Muscle layer of duodenum (tissue), 2 donors: ENCODE data around the gene ABCA9.

ENCODE experiments used
- H3K27ac ChIP-seq: one replicate; pipeline ENCODE4 v1.7.0; 2013; ENCODE audit warnings: mild to moderate bottlenecking, low read length
- H3K27me3 ChIP-seq: one replicate; pipeline ENCODE4 v1.7.0; 2013; ENCODE audit warnings: low read depth, mild to moderate bottlenecking, control low read depth, low read length
- H3K36me3 ChIP-seq, 2 donors: one replicate each; pipeline ENCODE4 v1.7.0; 2013; ENCODE audit warnings: low read length in 2 of 2, control low read depth in 1 of 2, mild to moderate bottlenecking in 1 of 2; ENCODE audit not compliant: insufficient read depth in 2 of 2, control insufficient read depth in 1 of 2
- H3K4me1 ChIP-seq, 2 donors: one replicate each; pipeline ENCODE4 v1.7.0; 2013; ENCODE audit warnings: low read length in 2 of 2, mild to moderate bottlenecking in 2 of 2, control low read depth in 1 of 2, moderate library complexity in 1 of 2; ENCODE audit not compliant: insufficient read depth in 2 of 2, control insufficient read depth in 1 of 2
- H3K4me3 ChIP-seq, 2 donors: one replicate each; pipeline ENCODE4 v1.7.0; 2013; ENCODE audit warnings: low read length in 2 of 2, low read depth in 1 of 2, mild to moderate bottlenecking in 1 of 2
- H3K9me3 ChIP-seq, 2 donors: one replicate each; pipeline ENCODE4 v1.7.0; 2013; ENCODE audit warnings: low read length in 2 of 2, control low read depth in 1 of 2, mild to moderate bottlenecking in 1 of 2; ENCODE audit not compliant: control insufficient read depth in 1 of 2
- donor health status: healthy.

The ABCA9 gene

DNA sequence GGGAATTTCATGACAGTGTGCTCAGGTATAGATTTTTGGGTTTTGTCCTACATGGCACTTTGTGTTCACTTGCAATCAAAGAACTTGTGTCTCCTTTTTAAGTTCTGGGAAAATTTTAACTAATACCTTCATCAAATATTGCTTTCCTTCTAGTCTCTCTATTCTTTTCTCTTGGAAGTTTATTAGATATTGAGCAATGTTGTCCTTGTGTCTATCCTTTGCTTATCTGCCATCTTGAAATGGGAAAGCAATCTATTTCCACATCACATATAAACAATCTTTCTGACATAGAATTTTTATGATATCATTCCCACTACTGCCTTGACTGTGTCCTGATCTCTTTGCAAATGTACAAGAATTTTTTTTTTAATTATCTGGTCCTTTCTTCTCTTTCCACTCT, 4.4 kb upstream of the ABCA9 start:
- peaks cover 0 to 4% of the 10 kb centered on the region in 2 donors for H3K4me1 ChIP-seq
- no peak overlapping the region for H3K4me3 ChIP-seq
- H3K36me3 ChIP-seq = no peaks in the 10 kb centered on the region
- no peak overlapping the region for H3K27ac ChIP-seq
- H3K9me3 ChIP-seq = no peaks in the 10 kb centered on the region
- H3K27me3 ChIP-seq = no peaks in the 10 kb centered on the region

DNA sequence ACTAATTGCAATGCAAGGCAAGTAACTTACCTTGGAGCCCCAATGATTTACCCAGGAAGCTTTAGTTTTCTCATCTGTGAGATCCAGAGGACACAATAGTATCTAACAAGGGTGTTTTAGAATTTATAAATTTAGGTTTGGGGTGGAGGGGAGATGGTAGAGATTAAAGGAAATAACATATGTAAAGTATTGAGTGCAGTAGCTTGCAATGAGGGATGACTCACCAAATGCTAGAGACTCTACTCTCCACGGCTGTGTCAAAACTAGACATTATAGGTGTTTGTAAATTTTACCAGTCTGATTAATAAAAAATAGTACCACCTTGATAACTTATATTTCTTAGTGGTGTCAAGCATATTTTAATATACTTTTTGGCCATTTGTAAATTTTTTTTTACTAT, 3.7 kb upstream of the ABCA9 start:
- Histone ChIP-seq H3K9me3 (no peaks in the 10 kb centered on the region), H3K36me3 (no peaks in the 10 kb centered on the region), H3K4me1 (peaks cover 0 to 4% of the 10 kb centered on the region in 2 donors), H3K4me3 (no peak overlapping the region), H3K27me3 (no peaks in the 10 kb centered on the region), H3K27ac (no peak overlapping the region)

GRCh38 chr17:69064001-69064400, 3.3 kb upstream of the ABCA9 start:
- H3K27ac ChIP-seq = no peak overlapping the region
- H3K4me1 ChIP-seq = peaks cover 0 to 4% of the 10 kb centered on the region in 2 donors
- no peaks in the 10 kb centered on the region for H3K9me3 ChIP-seq
- no peaks in the 10 kb centered on the region for H3K36me3 ChIP-seq
- no peaks in the 10 kb centered on the region for H3K27me3 ChIP-seq
- no peak overlapping the region for H3K4me3 ChIP-seq

GRCh38 chr17:69062860-69063581, 2.3 kb upstream of the ABCA9 start:
- Histone ChIP-seq H3K4me1 (peaks cover 0 to 4% of the 10 kb centered on the region in 2 donors), H3K27me3 (no peaks in the 10 kb centered on the region), H3K27ac (no peak overlapping the region), H3K36me3 (no peaks in the 10 kb centered on the region), H3K9me3 (no peaks in the 10 kb centered on the region), H3K4me3 (no peak overlapping the region)

- Histone ChIP-seq H3K4me3 (no peak overlapping the region), H3K27ac (no peak overlapping the region), H3K27me3 (no peaks in the 10 kb centered on the region), H3K9me3 (peaks cover 0 to 3% of the 10 kb centered on the region in 2 donors), H3K4me1 (peaks cover 0 to 4% of the 10 kb centered on the region in 2 donors), H3K36me3 (no peaks in the 10 kb centered on the region)
These were observed 1.2 kb upstream of the ABCA9 start for GRCh38 chr17:69061721-69062556.

DNA sequence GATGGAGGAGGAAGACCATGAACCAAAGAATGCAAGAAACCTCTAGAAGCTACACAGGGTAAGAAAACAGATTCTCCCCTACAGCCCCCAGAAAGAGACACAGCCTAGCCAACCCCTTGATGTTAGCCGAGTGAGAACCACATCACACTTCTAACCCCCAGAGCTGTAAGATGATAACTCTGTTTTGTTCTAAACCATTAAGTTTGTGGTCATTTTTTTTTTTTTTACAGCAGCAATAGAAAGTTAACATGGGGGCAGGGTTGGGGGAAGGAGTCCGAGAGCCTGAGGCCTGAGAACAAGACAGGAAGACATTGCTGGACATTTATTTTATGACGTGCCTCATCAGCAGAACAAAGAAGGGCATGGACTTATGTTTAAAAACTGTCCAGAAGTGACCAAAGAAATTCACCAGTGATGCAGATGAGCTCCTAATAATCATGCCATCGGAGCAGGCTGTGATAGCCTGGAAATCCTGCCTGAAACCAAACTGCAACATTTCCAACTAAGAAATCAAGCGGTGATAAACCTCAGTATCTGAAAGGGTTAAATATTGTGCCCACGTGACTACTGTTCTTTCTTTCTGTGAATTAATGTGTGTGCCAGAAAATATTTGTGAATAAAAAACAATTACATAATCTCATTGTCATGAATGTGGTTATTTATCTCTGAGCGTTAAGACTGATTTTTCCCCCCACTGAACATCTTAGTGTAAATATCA, 1.1 kb downstream of the ABCA9 start:
- Histone ChIP-seq H3K36me3 (no peaks in the 10 kb centered on the region), H3K4me1 (peaks cover 0 to 4% of the 10 kb centered on the region in 2 donors), H3K4me3 (peak overlapping the region in 1 of 2 donors; percentile 31), H3K27ac (no peak overlapping the region), H3K27me3 (no peaks in the 10 kb centered on the region), H3K9me3 (peaks cover 0 to 3% of the 10 kb centered on the region in 2 donors)

DNA sequence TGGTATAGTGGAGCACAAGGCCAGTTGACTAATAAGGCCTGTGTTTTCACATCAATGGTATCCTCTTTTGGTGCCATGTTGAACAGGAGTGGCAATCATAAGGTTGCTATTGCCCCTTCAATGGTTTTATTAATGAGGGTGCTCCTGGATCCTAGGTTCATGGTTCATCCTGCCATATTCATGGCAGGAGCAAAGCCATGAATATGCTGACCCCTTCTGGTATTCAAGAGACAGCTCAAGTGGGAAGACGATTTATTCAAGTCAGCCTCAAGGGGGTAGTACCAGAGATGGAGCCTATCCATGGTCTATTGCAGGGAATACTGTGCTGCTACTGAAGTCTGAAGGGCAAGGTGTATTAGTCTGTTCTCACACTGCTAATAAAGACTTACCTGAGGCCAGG, 2.6 kb downstream of the ABCA9 start:
- peaks cover 0 to 3% of the 10 kb centered on the region in 2 donors for H3K9me3 ChIP-seq
- no peaks in the 10 kb centered on the region for H3K36me3 ChIP-seq
- H3K4me1 ChIP-seq = peaks cover 0 to 4% of the 10 kb centered on the region in 2 donors
- no peak overlapping the region for H3K4me3 ChIP-seq
- no peak overlapping the region for H3K27ac ChIP-seq
- no peaks in the 10 kb centered on the region for H3K27me3 ChIP-seq

- Histone ChIP-seq H3K36me3 (no peaks in the 10 kb centered on the region), H3K4me3 (no peak overlapping the region), H3K27ac (no peak overlapping the region), H3K9me3 (peaks cover 0 to 3% of the 10 kb centered on the region in 2 donors), H3K4me1 (peaks cover 0 to 4% of the 10 kb centered on the region in 2 donors), H3K27me3 (no peaks in the 10 kb centered on the region)
These were observed 3.4 kb downstream of the ABCA9 start for GRCh38 chr17:69057280-69057679.

GRCh38 chr17:69056179-69056823, 4.4 kb downstream of the ABCA9 start:
- Histone ChIP-seq H3K27me3 (no peaks in the 10 kb centered on the region), H3K4me3 (no peak overlapping the region), H3K36me3 (no peaks in the 10 kb centered on the region), H3K27ac (no peak overlapping the region), H3K9me3 (peaks cover 0 to 3% of the 10 kb centered on the region in 2 donors), H3K4me1 (peaks cover 0 to 4% of the 10 kb centered on the region in 2 donors)

- Histone ChIP-seq H3K36me3 (no peaks in the 10 kb centered on the region), H3K27ac (no peak overlapping the region), H3K9me3 (peaks cover 0 to 3% of the 10 kb centered on the region in 2 donors), H3K4me3 (no peak overlapping the region), H3K27me3 (no peaks in the 10 kb centered on the region), H3K4me1 (no peaks in the 10 kb centered on the region)
These were observed 5.4 kb downstream of the ABCA9 start for GRCh38 chr17:69055334-69055733.
